Nephron (organoid): ENCODE measurements around the gene ELMO1.

Experiments used
- H3K27ac Mint-ChIP-seq, 3 experiments: 2 replicates each; pipeline ENCODE4 v1.8.0; 2020; ENCODE audit warnings: mixed read lengths in 3 of 3, mild to moderate bottlenecking in 2 of 3, moderate library complexity in 1 of 3
- H3K27me3 Mint-ChIP-seq: 2 replicates; pipeline ENCODE4 v1.8.0; 2021; ENCODE audit warnings: low read depth, mild to moderate bottlenecking, moderate library complexity, mixed read lengths
- H3K36me3 Mint-ChIP-seq: 2 replicates; pipeline ENCODE4 v1.8.0; 2020; ENCODE audit warnings: low read depth, mixed read lengths
- H3K4me1 Mint-ChIP-seq: 2 replicates; pipeline ENCODE4 v1.8.0; 2020; ENCODE audit warnings: mixed read lengths
- H3K4me3 Mint-ChIP-seq, 3 experiments: 2 replicates each; pipeline ENCODE4 v1.8.0; 2020; ENCODE audit warnings: mild to moderate bottlenecking in 3 of 3, mixed read lengths in 3 of 3, moderate library complexity in 2 of 3
- H3K9me3 Mint-ChIP-seq: 2 replicates; pipeline ENCODE4 v1.8.0; 2020; ENCODE audit warnings: mixed read lengths
- CTCF ChIP-seq, 3 experiments: fragments of 200-600 bp; sonication (generic); IDR thresholded peaks; one replicate each; pipeline ENCODE4 v1.5.0; 2021; ENCODE audit warnings: antibody characterized with exemption in 3 of 3; ENCODE audit not compliant: unreplicated experiment in 3 of 3

ELMO1 gene

DNA sequence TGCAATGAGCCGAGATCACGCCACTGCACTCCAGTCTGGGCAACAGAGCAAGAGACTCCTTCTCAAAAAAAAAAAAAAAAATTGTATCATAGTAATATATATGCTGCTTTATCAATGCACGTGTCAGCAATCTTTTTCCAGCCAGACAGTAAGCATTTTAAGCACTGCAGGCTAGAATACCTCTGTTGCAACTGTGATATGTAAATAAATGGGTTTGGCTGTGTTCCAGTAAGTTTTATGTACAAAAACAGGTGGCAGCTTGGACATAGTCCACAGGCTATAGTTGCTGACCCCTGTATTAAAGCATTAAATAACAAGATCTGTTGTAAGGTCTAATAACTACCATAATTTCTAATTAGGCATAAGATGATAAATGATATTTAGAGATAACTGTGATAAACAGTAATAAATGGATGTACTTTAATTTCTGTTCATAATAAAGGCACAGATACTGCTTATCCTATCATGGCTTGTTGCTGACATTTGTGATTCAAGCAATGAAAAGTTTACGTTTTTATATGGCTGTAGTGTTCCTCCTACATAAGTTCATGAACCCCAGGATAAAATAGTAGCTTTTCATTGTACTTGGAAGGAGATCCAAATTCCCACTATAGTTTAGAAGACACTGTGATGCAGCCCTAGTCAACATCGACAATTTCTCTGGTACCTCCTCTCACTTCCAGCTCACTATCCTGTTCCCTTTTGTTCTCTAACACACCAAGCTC is 161.4 kb downstream of the ELMO1 start:
- peaks cover 81% of the 10 kb centered on the region for H3K4me1 Mint-ChIP-seq
- H3K27me3 Mint-ChIP-seq = peaks cover 4% of the 10 kb centered on the region
- H3K27ac Mint-ChIP-seq = peak overlapping the region in 2 of 3 experiments; percentile 64 to 68
- TF ChIP-seq CTCF (IDR thresholded peaks at IDR 0.05; ENCODE audit: unreplicated experiment in 3 of 3) = no peak
- H3K36me3 Mint-ChIP-seq = peaks cover 8% of the 10 kb centered on the region
- H3K9me3 Mint-ChIP-seq = peaks cover 4% of the 10 kb centered on the region
- H3K4me3 Mint-ChIP-seq = peak overlapping the region in 1 of 3 experiments; percentile 36

DNA sequence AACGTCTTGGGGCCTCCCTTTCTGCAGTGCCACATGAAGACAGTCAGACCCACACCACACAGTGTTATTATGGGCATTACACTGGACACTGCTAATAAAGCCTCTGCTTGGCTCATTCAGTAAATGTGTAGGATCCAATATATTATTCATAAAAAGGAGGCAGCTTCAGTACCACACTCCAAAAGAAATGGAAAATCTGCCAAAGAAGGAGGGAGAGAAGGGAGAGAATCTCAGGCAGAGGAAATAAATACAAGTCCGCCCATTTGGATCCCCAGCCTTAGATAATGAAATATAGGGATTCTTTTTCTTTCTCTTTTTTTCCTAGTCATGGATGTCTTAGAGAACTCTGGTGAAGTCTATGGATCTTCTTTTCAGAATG is 162.2 kb downstream of the ELMO1 start:
- H3K27me3 Mint-ChIP-seq = peaks cover 4% of the 10 kb centered on the region
- no peak for TF ChIP-seq CTCF (IDR thresholded peaks at IDR 0.05; ENCODE audit: unreplicated experiment in 3 of 3)
- H3K4me3 Mint-ChIP-seq = no peak overlapping the region
- peaks cover 8% of the 10 kb centered on the region for H3K36me3 Mint-ChIP-seq
- peaks cover 4% of the 10 kb centered on the region for H3K9me3 Mint-ChIP-seq
- peak overlapping the region in 2 of 3 experiments; percentile 64 to 68 for H3K27ac Mint-ChIP-seq
- peaks cover 86% of the 10 kb centered on the region for H3K4me1 Mint-ChIP-seq

DNA sequence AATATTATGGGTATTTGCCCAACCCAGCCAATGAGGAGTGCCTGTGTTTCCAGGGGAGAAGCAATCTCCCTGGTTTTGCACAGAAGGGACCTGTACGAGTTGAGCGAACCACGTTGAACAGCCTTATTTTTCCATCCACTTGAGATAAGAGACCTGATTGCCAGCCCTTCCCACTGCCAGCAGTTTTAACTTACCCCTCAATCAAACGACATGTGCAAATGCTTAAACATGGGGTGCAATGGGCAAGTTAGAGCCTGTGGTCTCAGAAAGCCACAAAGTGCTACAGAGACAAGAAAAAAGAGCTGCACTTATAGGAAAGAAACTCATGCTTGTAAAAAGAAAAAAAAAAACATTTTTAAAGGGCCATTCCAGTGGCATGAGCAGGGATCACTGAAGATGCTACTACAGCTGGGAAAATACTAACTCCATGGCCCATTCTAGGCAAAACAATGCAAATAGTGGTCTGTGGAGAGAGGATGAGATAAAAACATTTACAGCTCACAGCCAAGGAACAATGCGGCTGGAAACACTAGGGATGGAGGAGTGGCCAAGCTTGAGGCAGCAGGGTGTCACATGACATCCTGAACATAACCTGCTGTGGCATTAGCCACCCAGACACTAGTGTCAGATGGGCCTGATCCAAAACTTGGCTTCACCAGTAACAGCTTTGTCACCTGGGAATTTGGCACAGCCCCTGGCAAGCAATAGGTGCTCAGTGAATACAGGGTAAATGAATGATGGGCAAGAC is 162.8 kb downstream of the ELMO1 start:
- no peak for TF ChIP-seq CTCF (IDR thresholded peaks at IDR 0.05; ENCODE audit: unreplicated experiment in 3 of 3)
- H3K4me3 Mint-ChIP-seq = no peak overlapping the region
- no peaks in the 10 kb centered on the region for H3K27me3 Mint-ChIP-seq
- peaks cover 80% of the 10 kb centered on the region for H3K4me1 Mint-ChIP-seq
- H3K9me3 Mint-ChIP-seq = no peaks in the 10 kb centered on the region
- H3K27ac Mint-ChIP-seq = peak overlapping the region in 2 of 3 experiments; percentile 64 to 68
- H3K36me3 Mint-ChIP-seq = peaks cover 4% of the 10 kb centered on the region

DNA sequence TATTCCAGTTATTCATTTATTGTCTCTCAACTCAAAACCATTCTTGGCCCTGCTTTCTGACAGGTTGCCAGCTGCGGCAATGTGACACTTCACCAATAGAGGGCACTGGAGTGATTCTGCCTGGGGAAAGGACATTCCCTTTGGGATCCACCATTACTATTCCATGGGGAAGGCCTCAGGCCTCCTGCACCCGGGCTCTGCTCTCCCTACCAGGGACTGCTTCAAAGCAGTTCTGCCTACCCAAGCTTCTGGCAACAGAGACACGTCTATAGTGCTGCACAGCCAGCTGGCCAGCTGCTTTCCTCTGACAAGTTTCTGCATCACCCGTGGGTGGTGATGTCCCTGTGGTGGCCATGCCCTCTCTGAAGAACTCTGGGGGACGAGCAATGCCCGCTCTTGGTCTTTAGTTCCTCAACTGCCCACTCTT is 163.8 kb downstream of the ELMO1 start:
- Mint-ChIP-seq H3K4me1 (peaks cover 77% of the 10 kb centered on the region), H3K27me3 (no peaks in the 10 kb centered on the region), H3K9me3 (peaks cover 3% of the 10 kb centered on the region), H3K27ac (peak overlapping the region in 1 of 3 experiments; percentile 68), H3K36me3 (no peaks in the 10 kb centered on the region), H3K4me3 (no peak overlapping the region)
- TF ChIP-seq CTCF (IDR thresholded peaks at IDR 0.05; ENCODE audit: unreplicated experiment in 3 of 3) = peak; percentile 59 to 69 (median 60)

- Mint-ChIP-seq H3K36me3 (no peaks in the 10 kb centered on the region), H3K27ac (peak overlapping the region in 1 of 3 experiments; percentile 68), H3K4me1 (peaks cover 72% of the 10 kb centered on the region), H3K27me3 (no peaks in the 10 kb centered on the region), H3K9me3 (peaks cover 8% of the 10 kb centered on the region), H3K4me3 (no peak overlapping the region)
- no peak for TF ChIP-seq CTCF (IDR thresholded peaks at IDR 0.05; ENCODE audit: unreplicated experiment in 3 of 3)
These were observed 164.4 kb downstream of the ELMO1 start for GRCh38 chr7:37284285-37284684.
